NCI-H2029 treated with DMSO at 0.1 percent for 48 hours (cell line): ENCODE data around the gene INTS13.
"Not testable (repeated sequence)": the region's sequence is repeated elsewhere in the genome, so short reads cannot be mapped to it uniquely, and the experiment has no call there.

Source experiments
- DNase-seq: peaks from one replicate; lab custom pipeline; 2025; lab: John Stamatoyannopoulos, UW

Gene INTS13

GRCh38 chr12:26935636-26936378, 2.0 kb downstream of the INTS13 start:
- DNase-seq: no peak

GRCh38 chr12:26929590-26929989, 8.2 kb downstream of the INTS13 start:
- DNase-seq: no peak

- DNase-seq: no peak
These were observed 9.1 kb downstream of the INTS13 start for GRCh38 chr12:26928661-26929060.

- DNase-seq: no peak
These were observed 15.9 kb downstream of the INTS13 start for GRCh38 chr12:26921886-26922285.

GRCh38 chr12:26919216-26919555, 18.6 kb downstream of the INTS13 start:
- no peak for DNase-seq

GRCh38 chr12:26918321-26919215, 19.2 kb downstream of the INTS13 start:
- no peak for DNase-seq

GRCh38 chr12:26906704-26907103, 31.1 kb downstream of the INTS13 start:
- no peak for DNase-seq

GRCh38 chr12:26906024-26906423, 31.8 kb downstream of the INTS13 start:
- no peak for DNase-seq

- not testable (repeated sequence) for DNase-seq
These were observed 34.4 kb downstream of the INTS13 start for GRCh38 chr12:26903396-26903795.

- no peak for DNase-seq
These were observed 40.9 kb downstream of the INTS13 start for GRCh38 chr12:26896913-26897312.

GRCh38 chr12:26895672-26896071, 42.1 kb downstream of the INTS13 start:
- DNase-seq: no peak

GRCh38 chr12:26891704-26892103, 46.1 kb downstream of the INTS13 start:
- peak; percentile 22 for DNase-seq

- DNase-seq: no peak
These were observed 47.0 kb downstream of the INTS13 start for GRCh38 chr12:26890784-26891183.

GRCh38 chr12:26884765-26885576, 52.8 kb downstream of the INTS13 start:
- peak; percentile 93 for DNase-seq

- DNase-seq: no peak
These were observed 57.2 kb downstream of the INTS13 start for GRCh38 chr12:26880625-26881024.

- DNase-seq: peak; percentile 87
These were observed 59.1 kb downstream of the INTS13 start for GRCh38 chr12:26878661-26879119.

- no peak for DNase-seq
These were observed 63.1 kb downstream of the INTS13 start for GRCh38 chr12:26874501-26875296.

GRCh38 chr12:26872625-26873024, 65.2 kb downstream of the INTS13 start:
- no peak for DNase-seq

GRCh38 chr12:26871985-26872384, 65.8 kb downstream of the INTS13 start:
- no peak for DNase-seq

GRCh38 chr12:26870491-26871419, 67.0 kb downstream of the INTS13 start:
- peak; percentile 64 for DNase-seq
